Astrocyte of the cerebellum (primary cell): Measurements from ENCODE around the gene AHCY.
"Not testable (repeated sequence)": the region's sequence is repeated elsewhere in the genome, so short reads cannot be mapped to it uniquely, and the experiment has no call there.

Experiments used
- DNase-seq: peaks from one replicate; pipeline ENCODE4 v3.0.0-alpha.2; 2011; ENCODE audit warnings: low read depth
- H3K4me3 ChIP-seq: 2 replicates; pipeline ENCODE4 v1.5.1; 2011; ENCODE audit warnings: mild to moderate bottlenecking, low read depth, low read length, moderate library complexity
- in situ Hi-C: cut with HindIII; loops from 2 replicates; pipeline ENCODE4 v1.10.0; 2017; ENCODE audit warnings: low sequenced_read_pairs
- TF ChIP-seq, protein P1 (sequence below): IDR thresholded peaks from 2 replicates; pipeline ENCODE4 v1.5.1; 2012; ENCODE audit warnings: low read length, low read depth, moderate library complexity, mild to moderate bottlenecking; ENCODE audit errors: missing control alignments

AHCY gene

DNA sequence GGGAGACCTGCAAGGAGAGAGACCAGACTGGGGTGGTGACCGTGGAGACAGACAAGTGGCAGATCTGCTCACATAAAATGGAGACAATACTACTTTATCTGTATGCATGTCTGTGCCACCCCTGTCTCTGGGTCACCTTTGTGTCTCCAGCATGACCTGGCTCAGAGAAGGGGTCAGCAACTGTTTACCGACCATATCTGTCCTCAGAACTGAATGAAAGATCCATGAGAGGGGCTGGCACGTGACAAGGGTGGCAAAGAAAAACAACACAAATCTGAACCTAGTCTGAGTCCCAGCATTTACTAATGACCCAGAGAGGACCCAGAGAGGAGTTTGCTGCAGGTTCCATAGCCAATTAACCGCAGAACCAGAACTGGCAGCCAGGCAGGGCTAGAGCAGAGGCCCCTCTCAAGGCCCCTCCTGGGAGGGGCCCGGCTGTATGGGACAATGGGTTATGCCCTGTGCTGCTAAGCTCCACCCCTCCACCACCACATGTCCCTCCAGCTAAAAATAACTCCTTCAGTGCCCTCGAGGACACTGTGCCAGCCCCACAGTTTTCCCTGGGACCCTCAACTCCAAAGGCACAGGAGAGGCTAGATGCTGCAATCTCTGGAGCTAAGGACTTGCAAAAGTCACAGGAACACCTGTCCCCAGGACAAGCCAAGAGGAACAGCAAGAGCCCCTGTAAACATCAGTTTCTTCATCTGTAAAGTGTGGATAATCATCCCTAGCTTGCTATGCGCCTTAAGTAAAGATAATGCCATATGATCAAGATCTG lies 2.2 kb downstream of the AHCY start:
- no peak for DNase-seq

DNA sequence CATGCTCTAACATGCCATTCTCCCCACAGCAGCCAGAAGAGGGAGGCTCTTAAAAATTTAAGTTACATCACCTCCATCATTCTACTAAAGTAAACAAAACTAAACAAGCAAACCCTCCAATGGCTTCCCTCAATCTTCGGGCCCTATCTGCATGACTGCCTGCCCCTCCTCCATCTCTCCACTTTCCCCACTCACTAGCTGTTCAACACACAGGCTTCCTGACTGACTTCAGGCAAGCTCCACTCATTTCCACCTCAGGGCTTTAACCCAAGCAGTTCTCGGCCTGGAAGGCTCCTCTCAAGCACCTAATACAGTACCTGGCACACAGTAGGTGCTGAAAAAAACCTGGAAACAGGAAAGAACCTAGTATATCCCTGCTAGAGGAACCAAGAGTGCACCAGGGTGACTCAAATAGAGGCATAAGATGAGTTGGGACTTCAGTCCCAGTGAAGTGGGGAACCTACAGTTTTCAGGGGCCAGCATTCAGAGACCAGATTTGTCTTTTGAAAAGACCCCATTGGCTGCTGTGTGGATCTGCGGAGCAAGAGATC lies 2.8 kb downstream of the AHCY start:
- in situ Hi-C loops = no loop called here
- H3K4me3 ChIP-seq = no peak overlapping the region
- no peak for DNase-seq
- TF ChIP-seq, protein P1, sequence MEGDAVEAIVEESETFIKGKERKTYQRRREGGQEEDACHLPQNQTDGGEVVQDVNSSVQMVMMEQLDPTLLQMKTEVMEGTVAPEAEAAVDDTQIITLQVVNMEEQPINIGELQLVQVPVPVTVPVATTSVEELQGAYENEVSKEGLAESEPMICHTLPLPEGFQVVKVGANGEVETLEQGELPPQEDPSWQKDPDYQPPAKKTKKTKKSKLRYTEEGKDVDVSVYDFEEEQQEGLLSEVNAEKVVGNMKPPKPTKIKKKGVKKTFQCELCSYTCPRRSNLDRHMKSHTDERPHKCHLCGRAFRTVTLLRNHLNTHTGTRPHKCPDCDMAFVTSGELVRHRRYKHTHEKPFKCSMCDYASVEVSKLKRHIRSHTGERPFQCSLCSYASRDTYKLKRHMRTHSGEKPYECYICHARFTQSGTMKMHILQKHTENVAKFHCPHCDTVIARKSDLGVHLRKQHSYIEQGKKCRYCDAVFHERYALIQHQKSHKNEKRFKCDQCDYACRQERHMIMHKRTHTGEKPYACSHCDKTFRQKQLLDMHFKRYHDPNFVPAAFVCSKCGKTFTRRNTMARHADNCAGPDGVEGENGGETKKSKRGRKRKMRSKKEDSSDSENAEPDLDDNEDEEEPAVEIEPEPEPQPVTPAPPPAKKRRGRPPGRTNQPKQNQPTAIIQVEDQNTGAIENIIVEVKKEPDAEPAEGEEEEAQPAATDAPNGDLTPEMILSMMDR = no peak

More for the DNA sequence above, 2.2 kb downstream of the AHCY start:
- H3K4me3 ChIP-seq = no peak overlapping the region
- in situ Hi-C loops = no loop called here
- TF ChIP-seq, protein P1 = no peak

DNA sequence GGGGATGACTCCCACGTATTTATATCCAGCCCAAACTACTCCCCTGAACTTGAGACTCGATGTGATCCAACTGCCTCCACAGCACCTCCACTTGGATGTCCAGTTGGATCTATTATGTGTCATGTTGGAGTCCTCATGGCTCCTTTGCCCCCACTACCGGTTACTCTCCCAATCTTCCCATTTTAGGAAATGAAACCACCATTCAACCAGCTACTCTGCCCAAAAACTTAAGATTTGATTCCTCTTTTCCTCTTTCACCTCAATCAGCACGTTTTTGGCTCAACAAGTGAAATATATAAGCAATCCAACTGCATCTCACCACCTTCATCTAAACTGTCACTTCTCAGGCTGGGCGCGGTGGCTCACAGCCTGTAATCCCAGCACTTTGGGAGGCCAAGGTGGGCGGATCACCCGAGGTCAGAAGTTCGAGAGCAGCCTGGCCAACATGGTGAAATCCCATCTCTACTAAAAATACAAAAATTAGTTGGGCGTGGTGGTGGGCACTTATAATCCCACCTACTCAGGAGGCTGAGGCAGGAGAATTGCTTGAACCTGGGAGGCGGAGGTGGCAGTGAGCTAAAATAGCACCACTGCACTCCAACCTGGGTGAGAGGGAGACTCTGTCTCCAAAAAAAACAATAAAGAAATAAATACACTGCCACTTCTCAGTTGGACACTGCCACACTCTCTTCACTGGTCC lies 3.4 kb downstream of the AHCY start:
- no peak overlapping the region for H3K4me3 ChIP-seq
- TF ChIP-seq, protein P1 = no peak
- DNase-seq = no peak
- in situ Hi-C loops = no loop called here

DNA sequence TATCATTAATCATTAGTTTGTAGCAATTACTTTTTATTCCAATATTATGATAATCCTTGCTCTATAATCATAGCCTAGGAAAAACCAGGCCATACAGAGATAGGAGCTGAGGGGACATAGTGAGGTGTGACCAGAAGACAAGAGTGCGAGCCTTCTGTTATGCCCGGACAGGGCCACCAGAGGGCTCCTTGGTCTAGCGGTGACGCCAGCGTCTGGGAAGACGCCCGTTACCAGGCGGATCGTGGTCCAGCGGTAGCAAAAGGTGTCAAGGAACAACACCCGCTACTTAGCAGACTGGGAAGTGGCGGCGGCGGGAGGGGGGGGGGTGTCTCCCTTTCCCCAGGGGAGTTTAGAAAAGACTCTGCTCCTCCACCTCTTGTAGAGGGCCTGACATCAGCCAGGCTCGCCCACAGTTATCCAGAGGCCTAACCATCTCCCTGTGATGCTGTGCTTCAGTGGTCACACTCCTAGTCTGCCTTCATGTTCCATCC lies 4.8 kb downstream of the AHCY start:
- DNase-seq, H3K4me3 ChIP-seq, in situ Hi-C loops: not testable (repeated sequence)
- TF ChIP-seq, protein P1 = peak; percentile 24

DNA sequence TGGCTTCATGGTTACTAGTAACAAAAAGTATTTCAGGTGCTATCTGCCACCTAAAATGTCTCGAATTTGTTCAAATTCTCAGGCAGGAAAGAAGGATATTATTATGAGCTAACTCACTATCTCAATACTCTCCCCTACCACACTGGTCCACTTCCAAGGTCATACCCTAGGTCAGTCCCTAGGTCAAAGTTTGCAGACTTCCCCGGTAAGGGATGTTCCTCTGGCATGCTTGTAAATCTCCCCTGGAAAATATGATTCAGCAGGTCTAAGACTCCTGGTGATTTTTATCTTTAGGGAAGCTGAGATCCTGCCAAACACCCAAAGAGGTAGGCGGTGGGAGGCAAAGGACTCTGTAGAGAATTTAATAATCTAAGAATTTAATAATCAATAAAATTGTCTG lies 6.7 kb downstream of the AHCY start:
- in situ Hi-C loops = no loop called here
- TF ChIP-seq, protein P1 = no peak
- H3K4me3 ChIP-seq = no peak overlapping the region
- no peak for DNase-seq

DNA sequence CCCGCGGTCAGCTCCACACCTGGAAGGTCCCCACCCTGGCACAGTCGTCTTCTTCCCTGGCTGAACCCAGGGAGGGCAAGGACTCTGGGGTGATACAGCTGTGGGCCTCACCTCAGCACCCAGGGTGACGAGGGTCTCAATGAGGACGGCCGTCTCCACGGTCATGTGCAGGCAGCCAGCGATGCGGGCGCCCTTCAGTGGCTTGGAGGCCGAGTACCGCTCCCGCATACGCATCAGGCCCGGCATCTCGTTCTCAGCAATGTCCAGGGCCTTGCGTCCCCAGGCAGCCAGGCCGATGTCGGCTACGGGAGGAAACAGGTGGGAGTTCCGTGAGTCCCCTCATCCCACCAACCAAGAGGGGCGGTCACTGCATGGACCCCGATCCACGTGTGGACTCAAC lies 7.9 kb downstream of the AHCY start:
- H3K4me3 ChIP-seq = no peak overlapping the region

More for the DNA sequence above, 7.9 kb downstream of the AHCY start:
- DNase-seq = no peak
- in situ Hi-C loops = no loop called here
- TF ChIP-seq, protein P1 = no peak
